Activated naive CD8-positive, alpha-beta T cell (primary cell): Measurements from ENCODE around the gene SERPINB6.

Source experiments
- H3K27ac Mint-ChIP-seq: one replicate; pipeline ENCODE4 v1.8.0; 2021; ENCODE audit warnings: mixed read lengths
- H3K27me3 Mint-ChIP-seq: one replicate; pipeline ENCODE4 v1.8.0; 2021; ENCODE audit warnings: mixed read lengths
- H3K36me3 Mint-ChIP-seq: one replicate; pipeline ENCODE4 v1.8.0; 2021; ENCODE audit warnings: mixed read lengths
- H3K4me1 Mint-ChIP-seq: one replicate; pipeline ENCODE4 v1.8.0; 2021; ENCODE audit warnings: low read depth, mixed read lengths
- H3K4me3 Mint-ChIP-seq: one replicate; pipeline ENCODE4 v1.8.0; 2021; ENCODE audit warnings: mild to moderate bottlenecking, mixed read lengths
- H3K9me3 Mint-ChIP-seq: one replicate; pipeline ENCODE4 v1.8.0; 2021; ENCODE audit warnings: low read depth, mixed read lengths

SERPINB6 gene

DNA sequence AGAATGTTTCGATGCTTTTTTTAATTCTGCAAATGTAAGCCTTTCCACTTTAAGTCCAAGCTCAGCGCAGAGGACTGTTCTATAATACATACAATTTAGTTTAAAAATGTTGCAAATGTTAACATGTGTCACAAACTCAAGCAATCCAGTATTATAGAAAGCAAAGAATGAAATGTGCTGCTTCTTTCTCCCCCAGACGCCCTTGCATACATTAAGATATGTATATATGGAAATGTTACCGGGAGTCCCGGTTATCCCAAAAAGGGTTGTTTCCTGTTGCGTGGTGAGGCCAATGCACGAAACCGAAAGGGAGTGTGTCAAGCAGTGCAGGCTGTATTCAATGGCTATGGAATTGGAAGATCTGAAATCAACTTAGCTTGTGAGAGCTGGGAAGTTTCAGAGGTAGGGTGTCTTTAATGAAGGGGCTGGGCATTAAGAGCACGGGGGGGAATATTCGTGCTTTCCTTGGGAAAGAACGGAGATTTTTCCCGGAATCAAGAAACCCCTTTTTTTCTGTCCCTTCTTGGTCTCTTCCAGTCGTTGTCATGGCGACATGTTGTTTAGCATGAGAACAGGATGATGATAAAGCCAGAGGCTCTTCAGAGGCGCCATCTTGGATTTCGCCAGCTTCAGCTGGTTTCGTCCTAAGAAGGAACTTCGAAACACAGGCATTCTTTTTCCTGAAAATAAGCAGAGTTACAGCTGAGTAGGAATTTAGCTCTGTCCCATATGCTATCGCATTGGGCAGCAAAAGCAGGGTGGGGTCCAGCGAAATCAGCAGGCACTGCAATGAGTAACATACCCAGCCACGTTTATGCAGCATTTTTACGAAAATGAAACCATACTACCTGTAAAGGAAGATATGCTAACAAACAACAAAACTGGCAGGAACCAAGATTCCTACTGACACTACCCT lies 18.2 kb upstream of the SERPINB6 start:
- Mint-ChIP-seq H3K4me3 (peak overlapping the region; percentile 96), H3K9me3 (no peaks in the 10 kb centered on the region), H3K36me3 (no peaks in the 10 kb centered on the region), H3K27me3 (no peaks in the 10 kb centered on the region), H3K27ac (peak overlapping the region; percentile 99), H3K4me1 (peaks cover 31% of the 10 kb centered on the region)

DNA sequence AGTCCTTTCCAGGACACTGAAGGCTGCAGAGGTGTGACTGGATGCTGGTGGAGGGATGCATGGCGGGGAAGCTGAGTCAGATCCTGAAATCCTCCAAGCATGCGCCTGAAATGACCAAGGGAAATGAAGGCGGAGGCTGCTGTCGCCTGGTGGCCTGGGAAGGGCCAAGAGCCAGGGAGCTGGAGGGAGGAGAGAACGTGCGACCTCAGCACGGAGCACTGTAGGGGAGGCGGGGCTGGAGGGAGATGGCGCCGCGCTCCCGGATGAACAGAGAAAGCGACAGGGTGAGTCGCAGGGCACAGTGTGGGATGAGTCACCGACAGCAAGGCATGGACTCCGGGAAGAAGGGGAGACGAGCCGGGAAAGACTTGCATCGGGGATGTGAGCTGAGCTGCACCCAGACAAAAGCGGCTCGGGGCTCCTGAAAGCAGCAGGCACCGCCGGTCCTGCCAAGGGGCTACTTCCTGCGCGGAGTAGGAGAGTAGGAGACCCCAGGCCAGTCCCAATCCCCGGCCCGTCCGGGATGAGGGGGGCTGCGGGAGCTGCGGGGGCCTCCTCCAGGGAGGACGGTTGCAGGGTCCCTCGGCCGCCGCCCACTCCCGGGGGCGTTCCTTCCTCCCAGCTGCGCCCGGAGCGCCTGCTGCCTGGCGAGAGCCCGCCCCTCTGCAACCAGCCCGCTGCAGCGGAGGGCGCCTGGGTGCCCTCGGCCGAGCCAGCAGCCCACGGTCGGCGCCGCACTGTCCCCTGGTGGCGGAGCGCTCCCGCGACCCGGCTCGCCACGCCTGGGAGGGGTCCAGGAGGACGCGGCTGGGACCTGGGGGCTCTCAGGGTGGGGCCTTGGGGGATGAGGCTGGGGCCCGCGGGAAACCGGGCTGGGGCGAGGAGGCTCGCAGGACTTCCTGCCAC lies 17.3 kb upstream of the SERPINB6 start:
- H3K9me3 Mint-ChIP-seq, result no peaks in the 10 kb centered on the region

DNA sequence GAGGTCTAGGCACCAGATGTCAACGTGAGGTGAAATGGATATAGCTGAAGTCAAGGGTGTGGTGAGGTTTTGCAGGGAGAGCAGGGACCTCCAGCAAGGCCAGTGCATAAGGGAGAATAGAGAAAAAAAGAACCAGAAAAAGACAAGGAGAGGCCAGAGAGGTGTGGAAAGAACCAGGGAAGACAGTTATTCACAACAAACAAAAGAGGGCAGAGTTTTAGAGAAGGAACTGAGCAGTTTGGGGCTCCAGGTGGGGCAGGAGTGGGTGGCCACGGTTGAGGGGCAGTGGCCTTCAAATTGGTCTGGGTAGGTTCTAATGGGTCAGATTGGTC lies 16.7 kb upstream of the SERPINB6 start:
- Mint-ChIP-seq H3K4me1 (peaks cover 31% of the 10 kb centered on the region), H3K27me3 (no peaks in the 10 kb centered on the region), H3K9me3 (no peaks in the 10 kb centered on the region), H3K4me3 (peak overlapping the region; percentile 93), H3K36me3 (no peaks in the 10 kb centered on the region), H3K27ac (peak overlapping the region; percentile 92)

More for the DNA sequence above, 17.3 kb upstream of the SERPINB6 start:
- Mint-ChIP-seq H3K27ac (peak overlapping the region; percentile 99), H3K36me3 (no peaks in the 10 kb centered on the region), H3K4me1 (peaks cover 31% of the 10 kb centered on the region), H3K4me3 (peak overlapping the region; percentile 96), H3K27me3 (no peaks in the 10 kb centered on the region)

DNA sequence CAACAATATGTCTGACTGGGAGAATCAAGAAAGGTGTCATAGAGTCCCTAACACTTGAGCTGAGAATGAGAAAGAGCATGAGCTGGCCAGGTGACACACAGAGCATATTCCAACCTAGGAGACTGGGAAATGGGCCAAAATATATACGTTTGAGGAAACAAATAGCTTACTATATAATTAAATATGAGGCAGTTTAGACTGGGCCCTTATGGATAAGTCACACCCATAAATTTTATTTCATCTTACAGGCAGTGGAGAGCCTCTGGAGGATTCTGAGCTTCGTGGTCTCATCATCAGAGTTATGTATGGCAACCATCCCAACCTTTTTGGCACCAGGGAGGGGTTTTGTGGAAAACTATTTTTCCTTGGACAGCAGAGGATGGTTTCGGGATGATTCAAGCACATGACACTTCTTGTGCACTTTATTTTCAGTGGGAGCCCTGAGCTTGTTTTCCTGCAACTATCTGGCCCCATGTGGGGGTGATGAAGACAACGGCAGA lies 15.4 kb upstream of the SERPINB6 start:
- H3K4me3 Mint-ChIP-seq, result peak overlapping the region; percentile 30
- H3K9me3 Mint-ChIP-seq, result no peaks in the 10 kb centered on the region
- no peak overlapping the region for H3K27ac Mint-ChIP-seq
- H3K36me3 Mint-ChIP-seq, result no peaks in the 10 kb centered on the region
- no peaks in the 10 kb centered on the region for H3K27me3 Mint-ChIP-seq
- H3K4me1 Mint-ChIP-seq, result peaks cover 29% of the 10 kb centered on the region

DNA sequence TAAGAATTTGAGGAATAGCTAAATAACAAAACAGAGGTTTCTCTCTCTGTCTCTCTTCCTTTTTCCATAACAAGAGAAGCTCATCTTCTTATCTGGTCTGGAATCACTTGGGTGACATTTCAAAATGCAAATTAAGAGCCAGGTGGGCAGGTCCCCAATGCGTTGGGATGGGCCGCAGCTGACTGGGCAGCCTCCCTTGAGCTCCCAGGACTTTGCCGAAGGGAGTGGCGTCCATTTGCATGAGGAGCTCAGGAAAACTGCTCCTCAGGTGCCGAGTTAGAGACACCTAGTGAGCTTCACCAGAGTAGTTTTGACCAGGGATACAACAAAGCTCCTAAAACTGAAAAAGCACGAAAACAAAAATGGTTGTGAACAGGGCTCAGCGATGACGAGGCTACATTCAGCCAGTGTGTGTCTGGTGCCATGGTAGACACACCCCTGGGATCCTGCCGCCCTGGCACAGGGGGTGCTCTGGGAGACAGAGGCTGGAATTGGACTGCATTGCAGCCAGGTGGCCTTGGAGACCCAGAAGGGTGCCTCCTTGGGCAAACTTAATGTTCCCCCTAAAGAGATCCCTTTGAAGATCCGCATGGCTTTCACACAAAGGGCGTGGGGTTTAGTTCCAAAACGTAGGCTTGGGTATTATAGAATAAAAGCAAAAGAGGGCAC lies 13.5 kb upstream of the SERPINB6 start:
- Mint-ChIP-seq H3K4me3 (no peak overlapping the region), H3K36me3 (no peaks in the 10 kb centered on the region), H3K27ac (no peak overlapping the region), H3K27me3 (no peaks in the 10 kb centered on the region), H3K9me3 (no peaks in the 10 kb centered on the region), H3K4me1 (peaks cover 19% of the 10 kb centered on the region)

DNA sequence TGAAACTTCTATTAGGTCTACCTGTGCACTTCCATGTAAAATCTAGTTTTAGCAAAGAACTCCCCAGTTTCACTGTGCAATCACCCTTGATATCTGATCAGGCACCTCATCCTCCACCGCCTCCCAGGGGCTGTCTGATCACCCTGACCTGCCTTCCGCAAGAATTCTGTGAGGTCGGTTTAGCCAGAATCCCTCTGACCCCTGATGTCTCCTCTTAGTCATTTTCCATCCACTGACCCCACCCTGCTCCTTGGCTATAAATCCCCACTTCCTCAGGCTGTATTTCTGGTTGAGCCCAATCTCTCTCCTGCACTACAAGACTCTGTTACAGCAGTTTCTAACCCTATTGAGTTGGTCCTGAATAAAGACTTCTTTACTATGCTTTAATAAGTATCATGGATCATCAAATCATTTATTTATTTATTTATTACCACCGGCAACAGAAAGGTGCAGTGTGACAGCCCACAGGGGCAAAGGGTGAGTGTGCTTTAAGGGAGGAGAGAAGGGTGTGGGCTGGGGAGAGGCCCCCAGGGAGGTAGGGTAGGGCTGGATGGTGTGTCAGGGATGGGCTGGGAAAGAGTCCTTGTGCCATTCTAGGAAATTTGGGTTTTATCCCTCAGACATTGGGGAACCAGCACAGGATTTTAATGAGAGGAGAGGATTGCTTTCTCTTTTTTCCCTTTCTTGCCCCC lies 11.2 kb upstream of the SERPINB6 start:
- Mint-ChIP-seq H3K27ac (no peak overlapping the region), H3K36me3 (no peaks in the 10 kb centered on the region), H3K4me1 (peaks cover 9% of the 10 kb centered on the region), H3K27me3 (no peaks in the 10 kb centered on the region), H3K9me3 (no peaks in the 10 kb centered on the region), H3K4me3 (no peak overlapping the region)

DNA sequence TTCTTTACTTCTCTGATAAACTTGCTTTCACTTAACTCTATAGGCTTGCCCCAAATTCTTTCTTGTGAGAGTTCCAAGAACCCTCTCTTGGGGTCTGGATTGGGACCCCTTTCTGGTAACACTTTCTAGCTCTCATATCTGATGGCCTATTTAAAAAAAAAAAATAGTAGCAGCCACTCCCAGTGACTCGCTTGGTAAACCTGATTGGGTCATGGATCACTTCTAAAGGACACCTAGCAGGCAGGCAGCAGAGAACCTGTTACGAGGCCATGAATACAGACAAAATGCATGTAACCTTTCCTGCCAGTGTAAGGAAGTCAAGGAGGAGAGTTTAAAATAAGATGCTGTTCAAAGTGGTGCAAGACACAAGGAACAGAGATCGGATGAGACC lies 9.1 kb upstream of the SERPINB6 start:
- Mint-ChIP-seq H3K4me1 (peaks cover 3% of the 10 kb centered on the region), H3K9me3 (no peaks in the 10 kb centered on the region), H3K27me3 (no peaks in the 10 kb centered on the region), H3K4me3 (no peak overlapping the region), H3K27ac (no peak overlapping the region), H3K36me3 (no peaks in the 10 kb centered on the region)

DNA sequence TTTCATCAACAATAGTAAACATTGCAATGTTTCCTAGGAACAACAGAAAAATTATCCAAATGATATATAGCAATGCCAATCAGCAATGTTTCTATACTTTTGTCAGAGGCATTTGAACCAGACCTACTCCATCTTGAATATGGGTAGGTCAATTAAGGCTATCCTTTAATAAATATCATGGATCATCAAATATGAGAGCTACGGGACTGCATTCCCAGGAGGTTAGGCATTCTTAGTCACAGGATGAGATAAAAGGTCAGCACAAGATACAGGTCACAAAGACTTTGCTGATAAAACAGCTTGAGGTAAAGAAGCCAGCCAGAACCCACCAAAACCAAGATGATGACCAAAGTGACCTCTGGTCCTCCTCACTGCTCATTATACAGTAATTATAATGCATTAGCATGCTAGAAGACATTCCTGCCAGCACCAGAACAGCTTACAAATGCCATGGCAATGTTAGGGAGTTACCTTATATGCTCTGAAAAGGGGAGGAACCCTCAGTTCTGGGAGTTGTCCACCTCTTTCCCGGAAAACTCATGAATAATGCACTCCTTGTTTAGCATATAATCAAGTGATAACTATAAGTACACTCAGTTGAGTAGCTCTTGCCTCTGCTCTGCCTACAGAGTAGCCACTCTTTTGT lies 8.6 kb upstream of the SERPINB6 start:
- Mint-ChIP-seq H3K9me3 (no peaks in the 10 kb centered on the region), H3K4me3 (no peak overlapping the region), H3K4me1 (peaks cover 3% of the 10 kb centered on the region), H3K27ac (no peak overlapping the region), H3K27me3 (no peaks in the 10 kb centered on the region), H3K36me3 (no peaks in the 10 kb centered on the region)

DNA sequence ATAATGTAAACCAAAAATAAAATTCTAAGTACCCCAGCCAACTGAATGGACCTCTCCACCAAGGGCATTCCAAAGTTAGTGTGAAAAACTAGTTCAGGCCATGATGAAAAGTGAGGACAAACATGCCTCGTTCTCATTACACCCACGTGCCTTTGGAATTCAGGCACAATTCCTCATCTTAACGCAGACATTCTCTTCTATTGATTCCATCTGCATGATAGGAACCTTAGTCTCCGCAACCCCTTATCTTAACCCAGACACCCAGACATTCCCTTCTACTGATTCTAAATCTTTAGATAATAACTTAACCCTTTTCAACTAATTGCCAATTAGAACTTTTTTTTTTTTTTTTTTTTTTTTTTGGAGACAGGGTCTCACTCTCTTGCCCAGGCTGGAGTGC lies 7.6 kb upstream of the SERPINB6 start:
- no peak overlapping the region for H3K4me3 Mint-ChIP-seq
- H3K27ac Mint-ChIP-seq, result no peak overlapping the region
- H3K27me3 Mint-ChIP-seq, result no peaks in the 10 kb centered on the region
- no peaks in the 10 kb centered on the region for H3K36me3 Mint-ChIP-seq
- peaks cover 3% of the 10 kb centered on the region for H3K4me1 Mint-ChIP-seq
- H3K9me3 Mint-ChIP-seq, result no peaks in the 10 kb centered on the region

- H3K27me3 Mint-ChIP-seq, result no peaks in the 10 kb centered on the region
Measured at GRCh38 chr6:2977799-2978590, 6.6 kb upstream of the SERPINB6 start.

GRCh38 chr6:2977290-2977689 lies 5.9 kb upstream of the SERPINB6 start:
- H3K4me3 Mint-ChIP-seq, result no peak overlapping the region
- no peaks in the 10 kb centered on the region for H3K27me3 Mint-ChIP-seq
- peaks cover 6% of the 10 kb centered on the region for H3K4me1 Mint-ChIP-seq
- H3K36me3 Mint-ChIP-seq, result no peaks in the 10 kb centered on the region
- no peak overlapping the region for H3K27ac Mint-ChIP-seq
- H3K9me3 Mint-ChIP-seq, result no peaks in the 10 kb centered on the region

More at GRCh38 chr6:2977799-2978590, 6.6 kb upstream of the SERPINB6 start:
- Mint-ChIP-seq H3K4me1 (peaks cover 3% of the 10 kb centered on the region), H3K9me3 (no peaks in the 10 kb centered on the region), H3K36me3 (no peaks in the 10 kb centered on the region), H3K27ac (no peak overlapping the region), H3K4me3 (no peak overlapping the region)

- Mint-ChIP-seq H3K4me3 (no peak overlapping the region), H3K27ac (no peak overlapping the region), H3K4me1 (peaks cover 12% of the 10 kb centered on the region)
Measured at GRCh38 chr6:2976571-2977085, 5.3 kb upstream of the SERPINB6 start.

DNA sequence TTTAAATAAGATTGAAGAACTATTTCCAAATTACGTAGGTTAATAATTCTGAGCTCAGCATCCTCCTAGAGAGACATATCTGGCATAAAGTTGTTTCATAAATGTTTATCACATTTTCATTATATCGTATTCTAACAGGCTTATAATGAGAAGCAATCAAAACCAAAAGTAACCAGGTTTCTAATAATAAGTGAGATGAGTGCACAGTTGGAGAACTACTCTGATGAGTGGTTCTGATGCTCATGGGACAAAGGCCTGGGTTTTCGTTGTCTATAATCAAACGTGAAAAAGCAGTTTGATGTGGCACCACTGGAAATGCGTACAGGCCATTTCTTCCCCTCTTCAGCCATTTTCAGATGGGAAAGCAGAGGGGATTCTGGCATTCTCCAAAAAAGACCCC lies 4.7 kb upstream of the SERPINB6 start:
- Mint-ChIP-seq H3K27ac (no peak overlapping the region), H3K36me3 (no peaks in the 10 kb centered on the region), H3K4me1 (peaks cover 11% of the 10 kb centered on the region), H3K9me3 (no peaks in the 10 kb centered on the region), H3K27me3 (no peaks in the 10 kb centered on the region), H3K4me3 (no peak overlapping the region)

More at GRCh38 chr6:2976571-2977085, 5.3 kb upstream of the SERPINB6 start:
- no peaks in the 10 kb centered on the region for H3K27me3 Mint-ChIP-seq
- no peaks in the 10 kb centered on the region for H3K9me3 Mint-ChIP-seq
- no peaks in the 10 kb centered on the region for H3K36me3 Mint-ChIP-seq
